GM19372 (cell line): ENCODE data around the gene CNIH4.
"Not testable (repeated sequence)": the region's sequence is repeated elsewhere in the genome, so short reads cannot be mapped to it uniquely, and the experiment has no call there.

ENCODE experiments used
- ATAC-seq: cut with Tn5 transposase; IDR thresholded peaks from one replicate; pipeline ENCODE4 v1.9.1; 2021; ENCODE audit warnings: mild to moderate bottlenecking, low read depth, moderate library complexity; ENCODE audit not compliant: unreplicated experiment

The CNIH4 gene

GRCh38 chr1:224392411-224393249 is 36.0 kb downstream of the CNIH4 start:
- no peak for ATAC-seq

- no peak for ATAC-seq
Observed at GRCh38 chr1:224393294-224393693, 36.6 kb downstream of the CNIH4 start.

DNA sequence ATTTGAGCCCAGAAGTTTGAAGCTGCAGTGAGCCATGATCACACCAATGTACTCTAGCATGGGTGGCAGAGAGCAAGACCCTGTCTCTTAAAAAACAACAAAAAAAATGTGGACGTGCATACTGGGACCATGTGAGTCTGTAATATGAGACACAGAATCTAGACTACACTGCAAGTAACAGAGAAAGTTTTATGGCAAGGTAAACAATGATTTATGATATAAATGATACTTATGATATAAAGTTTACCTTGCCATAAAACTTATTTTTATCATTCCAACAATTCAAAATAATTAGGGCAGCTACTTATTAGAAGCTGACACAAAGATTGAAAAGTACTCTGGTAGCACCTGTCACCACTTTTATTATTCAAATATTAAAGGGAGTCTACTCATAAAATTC is 43.2 kb downstream of the CNIH4 start:
- ATAC-seq = no peak

DNA sequence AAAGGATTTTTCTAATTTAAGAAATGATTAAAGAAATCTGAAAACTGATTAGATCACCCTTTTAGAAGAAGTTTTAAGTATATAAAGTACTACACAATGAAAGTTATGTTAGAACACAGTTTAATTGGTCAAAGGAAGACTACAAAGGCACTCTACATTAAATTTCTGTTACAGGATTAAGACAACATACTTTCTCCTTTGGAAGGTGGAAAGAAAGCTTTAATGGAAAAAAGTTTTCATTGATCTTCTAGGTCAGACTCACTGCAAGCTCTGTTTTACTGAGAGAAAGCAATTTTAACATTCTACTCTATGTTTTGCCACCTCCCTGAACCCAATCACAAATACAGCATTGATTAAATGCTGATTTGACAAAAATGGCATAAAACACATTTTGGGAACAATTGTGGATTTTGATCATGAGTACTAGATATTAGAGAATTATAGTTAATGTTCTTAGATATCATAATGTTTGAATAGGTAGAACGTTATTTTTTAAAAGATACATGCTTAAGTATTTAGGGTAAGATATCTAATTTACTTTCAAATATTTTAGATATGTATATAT is 45.9 kb downstream of the CNIH4 start:
- ATAC-seq = no peak

DNA sequence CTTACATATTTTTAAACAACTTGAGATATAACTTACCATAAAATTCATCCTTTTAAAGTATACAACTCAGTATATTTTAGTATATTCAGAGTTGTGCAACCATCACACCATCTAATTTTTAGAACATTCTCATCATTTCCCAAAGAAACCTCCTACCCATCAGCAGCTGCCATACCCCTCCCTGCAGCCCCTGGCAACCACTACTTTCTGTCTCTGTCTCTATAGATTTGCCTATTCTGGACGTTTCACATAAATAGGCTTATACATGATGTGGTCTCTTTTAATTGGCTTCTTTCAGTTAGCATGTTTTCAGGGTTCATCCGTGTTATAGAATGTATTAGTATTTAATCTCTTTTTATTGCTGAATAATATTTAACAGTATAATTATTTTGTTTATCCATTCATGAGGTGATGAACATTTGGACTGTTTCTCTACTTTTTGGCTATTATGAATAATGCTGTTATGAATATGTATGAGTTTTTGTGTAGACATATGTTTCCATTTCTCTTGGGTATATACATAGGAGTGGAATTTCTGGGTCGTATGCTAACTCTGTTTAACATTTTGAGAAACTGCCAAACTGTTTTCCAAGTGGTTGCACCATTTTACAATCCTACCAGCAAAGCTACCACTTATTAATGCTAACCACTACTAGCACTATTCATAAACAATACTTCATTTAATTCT is 48.4 kb downstream of the CNIH4 start:
- ATAC-seq = no peak

DNA sequence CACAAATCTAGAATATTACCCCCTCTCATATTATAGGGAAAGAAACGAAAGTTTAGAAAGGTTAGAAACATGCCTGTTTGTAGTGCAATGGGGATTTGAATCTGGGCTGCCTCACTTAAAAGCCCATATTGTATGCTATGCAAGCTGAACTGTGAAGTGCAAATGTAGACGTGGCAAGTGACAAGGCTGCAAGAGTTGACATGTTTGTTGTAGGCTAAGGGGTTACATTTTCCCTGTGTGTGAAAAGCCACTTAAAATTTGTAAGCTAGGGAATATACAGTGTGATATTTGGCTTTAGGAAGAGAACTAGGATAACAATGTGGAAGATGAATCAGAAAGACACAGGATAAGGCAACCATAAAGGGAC is 48.9 kb downstream of the CNIH4 start:
- ATAC-seq = no peak

GRCh38 chr1:224406216-224406615 is 49.5 kb downstream of the CNIH4 start:
- no peak for ATAC-seq

DNA sequence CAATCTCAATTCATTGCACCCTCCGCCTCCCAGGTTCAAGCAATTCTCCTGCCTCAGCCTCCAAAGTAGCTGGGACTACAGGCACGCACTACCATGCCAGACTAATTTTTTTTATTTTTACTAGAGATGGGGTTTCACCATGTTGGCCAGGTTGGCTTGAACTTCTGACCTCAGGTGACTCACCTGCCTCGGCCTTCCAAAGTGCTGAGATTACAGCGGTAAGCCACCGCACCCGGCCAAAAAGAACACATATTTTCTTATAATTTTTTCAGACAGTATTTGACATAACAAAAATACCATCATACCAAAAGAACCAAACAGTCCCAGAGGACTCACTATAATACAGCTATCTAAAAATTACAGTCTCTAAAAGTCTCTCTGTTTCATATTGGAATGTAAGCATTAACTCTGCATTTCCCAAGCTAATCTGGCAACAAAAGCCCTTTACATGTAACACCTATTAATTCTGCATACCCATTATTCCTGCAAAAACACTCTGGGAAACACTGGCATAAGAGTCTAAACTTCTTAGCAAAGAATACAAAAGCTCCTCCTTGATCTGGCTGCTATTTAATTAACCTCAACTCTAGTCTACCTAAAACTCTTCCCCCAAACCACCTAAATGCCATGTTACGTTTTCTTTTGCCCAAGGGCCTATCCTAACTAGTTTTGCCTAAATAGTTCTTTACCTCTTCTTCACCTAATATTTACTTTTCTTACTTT is 51.1 kb downstream of the CNIH4 start:
- no peak for ATAC-seq

DNA sequence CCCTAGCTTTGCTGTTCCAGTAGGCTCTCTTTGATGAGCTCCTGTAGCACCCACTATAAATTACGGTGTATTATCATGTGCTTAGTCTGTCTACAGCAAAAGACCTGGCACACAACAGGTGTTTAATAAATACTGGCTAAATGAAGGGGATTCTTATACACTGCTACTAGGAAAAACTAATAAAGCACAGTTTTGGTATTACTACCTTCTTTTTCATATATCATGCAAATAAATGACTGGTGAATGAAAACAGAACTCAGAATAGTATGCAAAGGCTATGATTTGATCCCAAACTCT is 51.6 kb downstream of the CNIH4 start:
- ATAC-seq = no peak

DNA sequence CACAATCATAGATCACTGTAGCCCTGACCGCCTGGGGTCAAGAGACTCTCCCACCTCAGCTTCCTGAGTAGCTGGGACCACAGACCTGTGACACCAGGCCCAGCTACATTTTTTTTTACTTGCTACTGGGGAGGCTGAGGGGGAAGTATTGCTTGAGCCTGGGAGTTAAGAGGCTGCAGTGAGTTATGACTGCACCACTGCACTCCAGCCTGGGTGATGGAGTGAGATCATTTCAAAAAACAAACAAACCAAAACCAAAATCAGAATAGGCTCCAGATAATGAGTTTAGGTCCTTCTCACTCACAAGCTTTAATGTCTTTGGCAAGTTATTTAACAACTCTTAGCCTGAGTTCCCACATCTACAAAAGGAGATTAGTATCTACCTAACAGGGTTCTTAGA is 55.1 kb downstream of the CNIH4 start:
- no peak for ATAC-seq

DNA sequence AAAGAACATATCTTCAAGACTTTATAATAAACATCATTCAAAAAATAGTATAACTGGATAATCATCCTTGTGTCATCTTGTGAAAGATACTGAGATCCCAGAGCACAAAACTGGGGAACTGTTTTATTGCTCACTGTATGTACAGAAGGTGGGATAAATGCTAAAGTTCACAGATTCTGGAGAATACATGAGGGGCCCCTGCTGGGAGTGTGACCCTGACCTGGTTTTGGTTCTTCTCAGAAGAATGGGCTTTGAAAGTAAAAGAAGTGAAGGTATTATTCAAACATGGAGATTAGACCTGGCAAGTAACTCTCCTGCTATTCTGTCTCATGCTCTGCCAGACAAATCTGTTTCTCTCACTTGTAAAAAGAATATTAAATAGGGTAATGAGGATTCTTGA is 63.4 kb downstream of the CNIH4 start:
- ATAC-seq = no peak

- ATAC-seq = no peak
Observed at GRCh38 chr1:224425279-224425884, 68.7 kb downstream of the CNIH4 start.

- not testable (repeated sequence) for ATAC-seq
Observed at GRCh38 chr1:224426869-224427268, 70.2 kb downstream of the CNIH4 start.

DNA sequence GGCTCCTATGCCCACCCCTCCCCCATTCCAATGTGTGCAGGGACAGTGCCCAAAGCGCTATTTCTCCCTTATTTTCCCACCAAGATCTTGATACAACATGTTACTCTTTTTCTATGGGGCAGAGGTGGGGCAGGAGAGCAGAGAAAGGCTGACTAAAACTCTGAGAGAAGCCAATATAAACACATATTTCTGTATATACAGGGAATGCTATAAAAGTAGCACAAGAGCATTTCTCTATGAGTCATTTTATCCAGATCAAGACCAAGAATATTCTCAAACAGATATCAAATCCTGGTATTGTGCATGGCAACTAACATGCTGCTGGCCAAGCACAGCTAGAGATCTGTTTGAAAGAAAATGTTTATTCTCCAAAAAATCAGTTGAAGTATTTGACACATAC is 70.7 kb downstream of the CNIH4 start:
- no peak for ATAC-seq

- not testable (repeated sequence) for ATAC-seq
Observed at GRCh38 chr1:224428713-224429112, 72.0 kb downstream of the CNIH4 start.
